ENCODE data around the gene KRT76. TPM values are rescaled to one million over a fixed set of nuclear protein-coding genes. Genes with fewer than 3 reads are reported as not detected.

The KRT76 gene
- total and polyA plus RNA-seq, 2 donors from 2014 or later = not detected

GRCh38 chr12:52759695-52760094 is 17.4 kb downstream of the KRT76 start:
- Histone ChIP-seq H3K9me3 (ENCODE audit: control insufficient read depth in 2 of 3, insufficient read depth in 1 of 3, low read length in 3 of 3) (peaks cover 0 to 2% (median 0%) of the 10 kb centered on the region in 3 donors), H3K27ac (ENCODE audit: low read depth in 2 of 2, low read length in 2 of 2) (no peak overlapping the region), H3K4me1 (ENCODE audit: control insufficient read depth in 2 of 3, insufficient read depth in 2 of 3, low read depth in 1 of 3, low read length in 3 of 3) (no peaks in the 10 kb centered on the region), H3K9ac (ENCODE audit: low read length in 3 of 3) (no peak overlapping the region), H3K36me3 (ENCODE audit: control insufficient read depth in 2 of 3, insufficient read depth in 3 of 3, low read length in 3 of 3) (no peaks in the 10 kb centered on the region), H3K4me3 (ENCODE audit: low read length in 3 of 3) (no peak overlapping the region), H3K27me3 (ENCODE audit: control insufficient read depth, insufficient read depth, low read length) (no peaks in the 10 kb centered on the region)
- FAIRE-seq (no peak), DNase-seq (peak in 1 of 5 donors; percentile 1)
- TF ChIP-seq, protein P1, sequence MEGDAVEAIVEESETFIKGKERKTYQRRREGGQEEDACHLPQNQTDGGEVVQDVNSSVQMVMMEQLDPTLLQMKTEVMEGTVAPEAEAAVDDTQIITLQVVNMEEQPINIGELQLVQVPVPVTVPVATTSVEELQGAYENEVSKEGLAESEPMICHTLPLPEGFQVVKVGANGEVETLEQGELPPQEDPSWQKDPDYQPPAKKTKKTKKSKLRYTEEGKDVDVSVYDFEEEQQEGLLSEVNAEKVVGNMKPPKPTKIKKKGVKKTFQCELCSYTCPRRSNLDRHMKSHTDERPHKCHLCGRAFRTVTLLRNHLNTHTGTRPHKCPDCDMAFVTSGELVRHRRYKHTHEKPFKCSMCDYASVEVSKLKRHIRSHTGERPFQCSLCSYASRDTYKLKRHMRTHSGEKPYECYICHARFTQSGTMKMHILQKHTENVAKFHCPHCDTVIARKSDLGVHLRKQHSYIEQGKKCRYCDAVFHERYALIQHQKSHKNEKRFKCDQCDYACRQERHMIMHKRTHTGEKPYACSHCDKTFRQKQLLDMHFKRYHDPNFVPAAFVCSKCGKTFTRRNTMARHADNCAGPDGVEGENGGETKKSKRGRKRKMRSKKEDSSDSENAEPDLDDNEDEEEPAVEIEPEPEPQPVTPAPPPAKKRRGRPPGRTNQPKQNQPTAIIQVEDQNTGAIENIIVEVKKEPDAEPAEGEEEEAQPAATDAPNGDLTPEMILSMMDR (IDR thresholded peaks at IDR 0.05; ENCODE audit: borderline replicate concordance, extremely low read depth, insufficient read depth) = no peak
- intact Hi-C loops (cut with DNase I) = no loop called here

DNA sequence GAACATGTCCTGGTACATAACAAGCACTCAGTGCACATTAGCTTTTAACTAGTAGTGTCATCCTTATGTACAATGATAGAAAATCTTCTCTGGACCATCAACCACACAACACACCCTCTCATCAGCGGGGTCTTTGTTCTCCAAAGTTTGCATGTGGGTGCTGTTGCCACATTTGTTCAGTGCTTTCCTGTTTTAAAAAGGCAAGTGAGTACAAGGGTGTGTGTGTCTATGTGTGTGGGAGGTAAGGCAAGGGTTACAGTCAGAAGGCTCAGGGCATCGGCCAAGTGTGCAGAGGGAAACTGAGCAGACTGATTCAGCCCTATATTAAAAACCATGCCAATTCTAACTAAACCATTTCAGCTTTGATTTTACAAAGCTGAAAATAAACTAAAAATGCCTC is 17.9 kb downstream of the KRT76 start:
- TF ChIP-seq, protein P1 (IDR thresholded peaks at IDR 0.05; ENCODE audit: borderline replicate concordance, extremely low read depth, insufficient read depth) = no peak
- H3K4me3 ChIP-seq (ENCODE audit: low read length in 3 of 3) = no peak overlapping the region
- DNase-seq (no peak), FAIRE-seq (no peak)
- no peaks in the 10 kb centered on the region for H3K27me3 ChIP-seq (ENCODE audit: control insufficient read depth, insufficient read depth, low read length)
- intact Hi-C loops (cut with DNase I) = no loop called here
- no peaks in the 10 kb centered on the region for H3K36me3 ChIP-seq (ENCODE audit: control insufficient read depth in 2 of 3, insufficient read depth in 3 of 3, low read length in 3 of 3)
- no peak overlapping the region for H3K27ac ChIP-seq (ENCODE audit: low read depth in 2 of 2, low read length in 2 of 2)
- peaks cover 0 to 2% (median 0%) of the 10 kb centered on the region in 3 donors for H3K9me3 ChIP-seq (ENCODE audit: control insufficient read depth in 2 of 3, insufficient read depth in 1 of 3, low read length in 3 of 3)
- no peak overlapping the region for H3K9ac ChIP-seq (ENCODE audit: low read length in 3 of 3)
- H3K4me1 ChIP-seq (ENCODE audit: control insufficient read depth in 2 of 3, insufficient read depth in 2 of 3, low read depth in 1 of 3, low read length in 3 of 3) = no peaks in the 10 kb centered on the region

DNA sequence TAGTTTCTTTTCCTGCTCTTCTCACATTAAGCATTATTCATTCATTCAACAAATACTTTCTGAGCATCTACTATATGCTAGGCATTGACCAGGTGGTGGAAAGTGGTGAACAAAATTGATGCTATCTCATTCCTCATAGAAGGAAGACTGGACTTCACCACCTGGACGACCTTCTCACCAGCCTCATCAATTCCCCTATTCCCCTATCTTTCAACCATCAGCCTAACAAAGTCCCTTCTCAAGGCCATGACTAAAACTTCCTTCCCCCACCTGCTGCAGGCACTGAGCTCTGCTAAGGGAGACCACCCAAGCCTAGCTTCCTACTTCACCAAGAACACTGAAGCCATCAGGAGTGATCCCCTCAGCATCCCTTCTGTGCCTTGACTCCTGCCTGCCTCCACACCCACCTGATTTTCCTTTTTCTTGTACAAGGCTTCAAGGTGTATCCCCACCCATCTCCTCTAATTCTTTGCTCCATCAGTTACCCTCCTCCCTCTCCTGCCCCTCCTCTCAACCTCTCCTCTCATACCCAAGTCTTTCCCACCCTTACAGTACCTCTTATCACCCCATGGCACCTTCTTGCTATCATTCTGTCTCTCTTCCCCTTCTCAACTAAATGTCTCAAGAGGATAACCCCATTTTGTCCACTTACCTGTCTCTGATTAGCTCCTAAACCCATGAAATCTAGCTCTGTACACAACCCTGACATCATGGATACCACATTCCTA is 19.5 kb downstream of the KRT76 start:
- Histone ChIP-seq H3K27me3 (ENCODE audit: control insufficient read depth, insufficient read depth, low read length) (no peaks in the 10 kb centered on the region), H3K4me3 (ENCODE audit: low read length in 3 of 3) (no peak overlapping the region), H3K36me3 (ENCODE audit: control insufficient read depth in 2 of 3, insufficient read depth in 3 of 3, low read length in 3 of 3) (no peaks in the 10 kb centered on the region), H3K9me3 (ENCODE audit: control insufficient read depth in 2 of 3, insufficient read depth in 1 of 3, low read length in 3 of 3) (peaks cover 0 to 2% (median 0%) of the 10 kb centered on the region in 3 donors), H3K27ac (ENCODE audit: low read depth in 2 of 2, low read length in 2 of 2) (no peak overlapping the region), H3K4me1 (ENCODE audit: control insufficient read depth in 2 of 3, insufficient read depth in 2 of 3, low read depth in 1 of 3, low read length in 3 of 3) (peaks cover 0 to 7% (median 0%) of the 10 kb centered on the region in 3 donors), H3K9ac (ENCODE audit: low read length in 3 of 3) (no peak overlapping the region)
- TF ChIP-seq, protein P1 (IDR thresholded peaks at IDR 0.05; ENCODE audit: borderline replicate concordance, extremely low read depth, insufficient read depth) = no peak
- no peak for FAIRE-seq
- DNase-seq = no peak
- intact Hi-C loops (cut with DNase I) = no loop called here

Measured in kidney (tissue), 14 donors.